Mesendoderm (in vitro differentiated cells): ENCODE measurements around the gene ARL10.

Experiments
- DNase-seq: peaks from one replicate; pipeline ENCODE4 v3.0.0; 2013
- H2AK5ac ChIP-seq: 2 replicates; pipeline ENCODE4 v1.6.1; 2013; ENCODE audit warnings: low read length, inconsistent platforms
- H2BK120ac ChIP-seq: 2 replicates; pipeline ENCODE4 v1.6.1; 2013; ENCODE audit warnings: low read depth, mild to moderate bottlenecking, low read length, moderate library complexity, mixed read lengths
- H2BK15ac ChIP-seq: replicated peaks from 2 replicates; pipeline ENCODE4 v1.6.1; 2013; ENCODE audit warnings: low read depth, mild to moderate bottlenecking, moderate library complexity
- H2BK5ac ChIP-seq: 2 replicates; pipeline ENCODE4 v1.6.1; 2013; ENCODE audit warnings: low read length, inconsistent platforms
- H3K18ac ChIP-seq: 2 replicates; pipeline ENCODE4 v1.6.1; 2013; ENCODE audit warnings: mild to moderate bottlenecking, low read length, mixed read lengths
- H3K23ac ChIP-seq: one replicate; pipeline ENCODE4 v1.6.1; 2013; ENCODE audit warnings: low read length
- H3K27ac ChIP-seq: 2 replicates; pipeline ENCODE4 v1.5.1; 2013; ENCODE audit warnings: low read depth, mild to moderate bottlenecking, inconsistent platforms, low read length, moderate library complexity
- H3K27me3 ChIP-seq: 2 replicates; pipeline ENCODE4 v1.6.1; 2013; ENCODE audit warnings: low read length, control low read depth, mild to moderate bottlenecking, inconsistent platforms; ENCODE audit not compliant: insufficient read depth, poor library complexity
- H3K36me3 ChIP-seq: 2 replicates; pipeline ENCODE4 v1.6.1; 2013; ENCODE audit warnings: low read length, inconsistent platforms; ENCODE audit not compliant: control insufficient read depth, insufficient read depth
- H3K4ac ChIP-seq: one replicate; pipeline ENCODE4 v1.6.1; 2013; ENCODE audit warnings: low read depth, mild to moderate bottlenecking, low read length, moderate library complexity
- H3K4me1 ChIP-seq: 2 replicates; pipeline ENCODE4 v1.6.1; 2013; ENCODE audit warnings: low read depth, low read length, inconsistent platforms; ENCODE audit not compliant: control insufficient read depth
- H3K4me2 ChIP-seq: 2 replicates; pipeline ENCODE4 v1.6.1; 2013; ENCODE audit warnings: low read length
- H3K4me3 ChIP-seq: 2 replicates; pipeline ENCODE4 v1.5.1; 2013; ENCODE audit warnings: mild to moderate bottlenecking, low read length
- H3K56ac ChIP-seq: one replicate; pipeline ENCODE4 v1.6.1; 2013; ENCODE audit warnings: low read length
- H3K79me1 ChIP-seq: 2 replicates; pipeline ENCODE4 v1.6.1; 2013; ENCODE audit warnings: low read length, inconsistent platforms
- H3K79me2 ChIP-seq: 2 replicates; pipeline ENCODE4 v1.6.1; 2013; ENCODE audit warnings: mild to moderate bottlenecking, low read length; ENCODE audit not compliant: control insufficient read depth, insufficient read depth
- H3K9ac ChIP-seq: 2 replicates; pipeline ENCODE4 v1.6.1; 2013; ENCODE audit warnings: low read length, inconsistent platforms
- H4K5ac ChIP-seq: one replicate; pipeline ENCODE4 v1.6.1; 2013; ENCODE audit warnings: low read length
- H4K8ac ChIP-seq: one replicate; pipeline ENCODE4 v1.6.1; 2013; ENCODE audit warnings: low read depth, mild to moderate bottlenecking, control low read depth, low read length, moderate library complexity
- WGBS: extraction: QIAGEN DNeasy Blood & Tissue Kit; methylation state at CpG from one replicate; pipeline ENCODE4 v1.1.7; 2013; ENCODE audit warnings: low lambda C conversion rate, missing lambda C conversion rate; ENCODE audit not compliant: insufficient coverage; ENCODE audit errors: extremely low coverage; 5-methylcytosine and 5-hydroxymethylcytosine counted together
- small RNA-seq: library from polyadenylated mRNA; stranded (forward); fragments of <200 nt; extraction: miRNeasy Mini kit (QIAGEN cat#:217004); gene quantifications from one replicate; pipeline ENCODE3, GENCODE V24; 2013; ENCODE audit not compliant: insufficient read depth

Gene ARL10

DNA sequence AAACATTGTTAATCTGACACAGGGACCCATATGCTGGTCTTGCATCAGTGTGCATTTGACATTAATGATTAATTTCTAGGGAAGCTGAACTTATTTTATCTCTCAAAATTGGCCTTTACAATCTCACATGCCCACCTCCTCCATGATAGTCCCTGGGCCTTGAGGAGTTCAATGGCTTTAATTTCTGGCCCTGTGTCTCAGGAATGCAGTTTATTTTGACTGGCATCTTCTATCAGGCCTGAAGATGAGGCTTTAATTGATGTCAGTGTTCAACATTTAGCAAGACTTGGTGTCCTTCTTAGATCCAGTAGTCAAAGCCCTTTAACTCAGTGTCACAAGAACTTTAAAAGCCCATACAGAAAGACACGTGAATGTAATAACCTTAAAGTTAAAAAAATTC is 61.6 kb downstream of the ARL10 start:
- no CpG with 5 or more reads among the region's 1 CpG for WGBS
- no peak overlapping the region for H3K4me3 ChIP-seq
- no peaks in the 10 kb centered on the region for H3K79me1 ChIP-seq

DNA sequence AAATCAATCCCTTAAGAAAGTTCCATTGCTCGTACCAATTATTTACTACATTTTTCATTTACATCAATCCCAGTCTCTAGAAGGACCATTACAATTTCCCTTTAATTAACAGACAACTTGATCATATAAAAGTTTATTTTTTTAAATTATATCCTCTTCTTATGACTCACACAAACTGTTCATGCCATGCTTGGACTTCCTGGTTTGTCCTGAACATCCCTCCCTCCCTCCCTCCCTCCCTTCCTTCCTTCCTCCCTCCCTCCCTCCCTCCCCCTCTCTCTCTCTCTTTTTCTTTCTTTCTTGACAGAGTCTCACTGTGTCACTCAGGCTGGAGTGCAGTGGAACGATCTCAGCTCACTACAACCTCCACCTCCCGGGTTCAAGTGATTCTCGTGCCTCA is 62.7 kb downstream of the ARL10 start:
- no peak overlapping the region for H2BK120ac ChIP-seq
- H3K79me2 ChIP-seq: no peaks in the 10 kb centered on the region
- H3K4me3 ChIP-seq: no peak overlapping the region
- no peaks in the 10 kb centered on the region for H3K27me3 ChIP-seq
- no peak overlapping the region for H3K23ac ChIP-seq
- H3K56ac ChIP-seq: no peak overlapping the region
- no peaks in the 10 kb centered on the region for H3K4me1 ChIP-seq
- no peak overlapping the region for H2BK15ac ChIP-seq
- H2AK5ac ChIP-seq: no peak overlapping the region
- H3K4ac ChIP-seq: no peak overlapping the region
- no peak overlapping the region for H4K8ac ChIP-seq
- H2BK5ac ChIP-seq: no peak overlapping the region
- no peaks in the 10 kb centered on the region for H3K79me1 ChIP-seq
- DNase-seq: no peak
- no peak overlapping the region for H3K9ac ChIP-seq
- H4K5ac ChIP-seq: no peak overlapping the region
- H3K4me2 ChIP-seq: no peak overlapping the region
- no peaks in the 10 kb centered on the region for H3K36me3 ChIP-seq
- H3K27ac ChIP-seq: no peak overlapping the region
- 100% methylated on average over 1 of the region's 4 CpGs for WGBS
- H3K18ac ChIP-seq: no peak overlapping the region

More for the DNA sequence above, 61.6 kb downstream of the ARL10 start:
- Histone ChIP-seq H3K9ac (no peak overlapping the region), H3K18ac (no peak overlapping the region), H3K4me1 (no peaks in the 10 kb centered on the region), H4K5ac (no peak overlapping the region), H2BK15ac (no peak overlapping the region), H2BK5ac (no peak overlapping the region), H2AK5ac (no peak overlapping the region), H3K27me3 (no peaks in the 10 kb centered on the region), H3K36me3 (no peaks in the 10 kb centered on the region), H3K4me2 (no peak overlapping the region), H3K4ac (no peak overlapping the region), H3K79me2 (no peaks in the 10 kb centered on the region), H3K23ac (no peak overlapping the region), H3K27ac (no peak overlapping the region), H4K8ac (no peak overlapping the region), H3K56ac (no peak overlapping the region), H2BK120ac (no peak overlapping the region)
- DNase-seq: no peak

DNA sequence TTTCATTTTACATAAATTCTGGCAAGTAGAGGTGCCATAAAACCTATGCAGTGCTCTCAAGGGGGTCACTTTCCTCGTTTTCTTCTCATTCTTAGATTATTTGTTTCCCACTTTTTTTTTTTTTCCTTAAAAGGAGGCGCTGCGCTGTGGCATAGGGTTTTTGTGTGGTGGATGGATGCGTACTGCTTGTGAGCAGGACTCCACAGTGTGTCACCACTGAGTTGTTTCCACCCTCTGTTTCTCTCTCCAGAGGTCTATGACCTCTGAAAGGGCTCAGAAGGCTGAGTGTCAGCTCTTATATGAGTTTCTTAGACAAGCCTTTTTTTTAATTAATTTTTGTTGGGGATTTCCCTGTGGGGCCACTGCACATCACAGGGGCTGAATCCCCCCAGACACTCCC is 64.7 kb downstream of the ARL10 start:
- Histone ChIP-seq H3K27me3 (no peaks in the 10 kb centered on the region), H2BK15ac (no peak overlapping the region), H3K4me2 (no peak overlapping the region), H3K27ac (no peak overlapping the region), H2AK5ac (no peak overlapping the region), H3K4ac (no peak overlapping the region), H3K79me2 (no peaks in the 10 kb centered on the region), H3K79me1 (no peaks in the 10 kb centered on the region), H2BK5ac (no peak overlapping the region), H4K8ac (no peak overlapping the region), H3K18ac (no peak overlapping the region), H3K4me3 (no peak overlapping the region), H3K56ac (no peak overlapping the region), H4K5ac (no peak overlapping the region), H3K23ac (no peak overlapping the region), H3K9ac (no peak overlapping the region), H2BK120ac (no peak overlapping the region), H3K36me3 (no peaks in the 10 kb centered on the region), H3K4me1 (no peaks in the 10 kb centered on the region)
- WGBS: no CpG with 5 or more reads among the region's 4 CpGs
- no peak for DNase-seq

Small RNA genes within 50 kb of the gene (small RNA-seq; reads per million reads assigned to genes)
- gene MIR1271: 16.5 reads per million, percentile 90 among the genes with 10 or more reads in this experiment
